SK-N-SH (cell line): ENCODE measurements around the gene KMT2E. TPM values are rescaled to one million over a fixed set of nuclear protein-coding genes. Genes with fewer than 3 reads are reported as not detected.

ENCODE experiments used
- CTCF ChIA-PET: fragments of 300-600, 350-600 bp; formaldehyde crosslinking; extraction: SDS; loops from one replicate; lab custom pipeline; 2021; lab: Yijun Ruan, JAX
- POLR2A ChIA-PET: fragments of 350-600 bp; sonication (Branson Sonifier 250); formaldehyde crosslinking; extraction: SDS; loops from one replicate; lab custom pipeline; 2020; ENCODE audit warnings: antibody characterized with exemption, inconsistent platforms; lab: Yijun Ruan, JAX
- DNase-seq: peaks from one replicate; pipeline ENCODE4 v3.0.0; 2012
- H2AFZ ChIP-seq: fragments of 200-600 bp; sonication (generic); 2 replicates; pipeline ENCODE4 v1.8.1; 2016; ENCODE audit warnings: antibody characterized with exemption, mild to moderate bottlenecking, low read depth
- H3F3A ChIP-seq: fragments of 200-600 bp; sonication (generic); replicated peaks from 2 replicates; pipeline ENCODE3; 2016; ENCODE audit warnings: antibody characterized with exemption, mild to moderate bottlenecking; ENCODE audit not compliant: insufficient read depth
- H3K27ac ChIP-seq, 2 experiments: fragments of 200-500 bp in 1 of 2; fragments of 200-600 bp in 1 of 2; sonication (Bioruptor generic) in 1 of 2; sonication (generic), shearing (Covaris generic) in 1 of 2; 2 replicates each; pipeline versions ENCODE4 v1.5.1 to v1.6.1; 2014 to 2016; ENCODE audit warnings: low read depth in 2 of 2, inconsistent platforms in 1 of 2, low read length in 1 of 2, mild to moderate bottlenecking in 1 of 2, mixed read lengths in 1 of 2
- H3K27me3 ChIP-seq: fragments of 200-600 bp; sonication (generic), shearing (Covaris generic); 2 replicates; pipeline ENCODE4 v1.6.1; 2016; ENCODE audit warnings: mixed run types; ENCODE audit not compliant: insufficient read depth
- H3K36me3 ChIP-seq, 2 experiments: fragments of 200-500 bp in 1 of 2; fragments of 200-600 bp in 1 of 2; sonication (Bioruptor generic) in 1 of 2; sonication (generic) in 1 of 2; replicated peaks in 1 of 2; 2 replicates each; pipeline versions ENCODE3 to v1.5.1; 2014 to 2016; ENCODE audit warnings: low read length in 1 of 2, mild to moderate bottlenecking in 1 of 2; ENCODE audit not compliant: insufficient read depth in 2 of 2, control insufficient read depth in 1 of 2
- H3K4me1 ChIP-seq, 2 experiments: fragments of 200-500 bp in 1 of 2; fragments of 200-600 bp in 1 of 2; sonication (Bioruptor generic) in 1 of 2; sonication (generic), shearing (Covaris generic) in 1 of 2; 2 replicates each; pipeline versions ENCODE4 v1.5.1 to v1.6.1; 2014 to 2016; ENCODE audit warnings: low read depth in 1 of 2, low read length in 1 of 2, mixed run types in 1 of 2; ENCODE audit not compliant: insufficient read depth in 2 of 2, control insufficient read depth in 1 of 2
- H3K4me2 ChIP-seq: fragments of 200-600 bp; sonication (generic), shearing (Covaris generic); 2 replicates; pipeline ENCODE4 v1.6.1; 2017; ENCODE audit warnings: mixed run types
- H3K4me3 ChIP-seq, 2 experiments: fragments of 200-500 bp in 1 of 2; fragments of 200-600 bp in 1 of 2; sonication (Bioruptor generic) in 1 of 2; sonication (generic), shearing (Covaris generic) in 1 of 2; 2 replicates each; pipeline versions ENCODE4 v1.5.1 to v1.8.1; 2014 to 2016; ENCODE audit warnings: low read depth in 2 of 2, inconsistent platforms in 1 of 2, low read length in 1 of 2, mild to moderate bottlenecking in 1 of 2, mixed read lengths in 1 of 2, moderate library complexity in 1 of 2
- H3K79me2 ChIP-seq: fragments of 200-600 bp; sonication (generic); 2 replicates; pipeline ENCODE4 v1.8.1; 2017; ENCODE audit warnings: mild to moderate bottlenecking; ENCODE audit not compliant: insufficient read depth
- H3K9ac ChIP-seq: fragments of 200-600 bp; sonication (generic); 2 replicates; pipeline ENCODE4 v1.6.1; 2017; ENCODE audit warnings: mixed run types
- H3K9me2 ChIP-seq: fragments of 200-600 bp; sonication (generic); 2 replicates; pipeline ENCODE4 v1.6.1; 2017; ENCODE audit warnings: mixed run types
- H3K9me3 ChIP-seq: fragments of 200-600 bp; sonication (generic); 2 replicates; pipeline ENCODE4 v1.6.1; 2017; ENCODE audit warnings: mixed run types, mild to moderate bottlenecking, moderate library complexity
- H4K20me1 ChIP-seq: fragments of 200-600 bp; sonication (generic); 2 replicates; pipeline ENCODE4 v1.6.1; 2017; ENCODE audit warnings: mild to moderate bottlenecking, mixed run types; ENCODE audit not compliant: insufficient read depth
- CHD2 ChIP-seq: fragments of 150-350 bp; IDR thresholded peaks from 2 replicates; pipeline ENCODE4 v1.6.1; 2018; ENCODE audit warnings: low read length; ENCODE audit not compliant: partially characterized antibody
- CTCF ChIP-seq: fragments of 200-600 bp; sonication (generic); IDR thresholded peaks from 2 replicates; pipeline ENCODE4 v1.6.1; 2017; ENCODE audit warnings: antibody characterized with exemption, mild to moderate bottlenecking, moderate library complexity
- ELF1 ChIP-seq: IDR thresholded peaks from 2 replicates; pipeline ENCODE4 v1.4.0; 2012
- EZH2phosphoT487 ChIP-seq: fragments of 200-600 bp; sonication (generic); IDR thresholded peaks from 2 replicates; pipeline ENCODE4 v1.6.1; 2017; ENCODE audit warnings: low read depth, mixed run types, mild to moderate bottlenecking, antibody characterized with exemption, moderate library complexity, borderline replicate concordance
- FOSL2 ChIP-seq: IDR thresholded peaks from 2 replicates; pipeline ENCODE4 v1.4.0; 2012; ENCODE audit warnings: low read depth, mild to moderate bottlenecking, moderate library complexity, borderline replicate concordance
- FOXJ3 ChIP-seq: sonication (generic); formaldehyde crosslinking; IDR thresholded peaks from 2 replicates; pipeline ENCODE4 v1.5.1; 2020; ENCODE audit warnings: mild to moderate bottlenecking, missing genetic modification reagents
- FOXM1 ChIP-seq: IDR thresholded peaks from 2 replicates; pipeline ENCODE4 v1.4.0; 2012; ENCODE audit warnings: low read depth, mild to moderate bottlenecking
- GATA2 ChIP-seq: sonication (generic); formaldehyde crosslinking; IDR thresholded peaks from 2 replicates; pipeline ENCODE4 v1.5.0; 2020; ENCODE audit warnings: mild to moderate bottlenecking, missing genetic modification reagents
- JUND ChIP-seq: IDR thresholded peaks from 2 replicates; pipeline ENCODE4 v1.4.0; 2012
- MXI1 ChIP-seq: IDR thresholded peaks from 2 replicates; pipeline ENCODE4 v1.6.1; 2012; ENCODE audit warnings: mild to moderate bottlenecking, low read depth, low read length, improper control_type of control experiment
- NRF1 ChIP-seq: IDR thresholded peaks from 2 replicates; pipeline ENCODE4 v1.6.1; 2012; ENCODE audit warnings: low read depth, mild to moderate bottlenecking, low read length
- PBX3 ChIP-seq: IDR thresholded peaks from 2 replicates; pipeline ENCODE4; 2012
- POLR2AphosphoS5 ChIP-seq: IDR thresholded peaks from 2 replicates; pipeline ENCODE4 v1.6.1; 2012; ENCODE audit warnings: low read depth, low read length
- RAD21 ChIP-seq: IDR thresholded peaks from 2 replicates; pipeline ENCODE4 v1.6.1; 2012; ENCODE audit warnings: mild to moderate bottlenecking, low read length
- SMC3 ChIP-seq: IDR thresholded peaks from 2 replicates; pipeline ENCODE4 v1.6.1; 2012; ENCODE audit warnings: low read depth, low read length, improper control_type of control experiment
- TAF1 ChIP-seq: IDR thresholded peaks from 2 replicates; pipeline ENCODE4 v1.6.1; 2012; ENCODE audit warnings: low read depth, mild to moderate bottlenecking, low read length, moderate library complexity, borderline replicate concordance
- TCF12 ChIP-seq: IDR thresholded peaks from 2 replicates; pipeline ENCODE4 v1.4.0; 2012
- USF1 ChIP-seq: IDR thresholded peaks from 2 replicates; pipeline ENCODE4 v1.4.0; 2012; ENCODE audit warnings: low read depth, borderline replicate concordance
- ZBTB33 ChIP-seq: IDR thresholded peaks from 2 replicates; pipeline ENCODE4 v1.4.0; 2012; ENCODE audit warnings: low read depth, borderline replicate concordance
- WGBS: methylation state at CpG from one replicate; pipeline ENCODE4 v1.1.6; 2017; ENCODE audit warnings: low lambda C conversion rate; 5-methylcytosine and 5-hydroxymethylcytosine counted together
- polyA plus RNA-seq, 3 experiments: library from polyadenylated mRNA; depleted of rRNA; stranded (reverse); fragments of >200 nt; gene quantifications; 2 replicates each; pipeline ENCODE4 v1.2.3, GENCODE V29; 2012

KMT2E gene
- polyA plus RNA-seq, 1 of the 3 experiments (the other 2 are of a cell fraction) = 6.4 TPM

- peaks cover 25 to 31% of the 10 kb centered on the region in 2 experiments for H3K4me1 ChIP-seq
- H3K9me2 ChIP-seq = no peaks in the 10 kb centered on the region
- H3K9ac ChIP-seq = no peak overlapping the region
- H4K20me1 ChIP-seq = no peaks in the 10 kb centered on the region; the same call in 1 of the 2 replicates
- H3K9me3 ChIP-seq = no peaks in the 10 kb centered on the region
- peaks cover 43% of the 10 kb centered on the region for H3F3A ChIP-seq
- no peak overlapping the region for H3K27ac ChIP-seq
- H3K4me3 ChIP-seq = no peak overlapping the region
- ChIA-PET CTCF (interaction anchor here (0.5 to 1.8 kb wide), 10 partner anchors 8 to 345 kb away, joined by 3 to 5 read pairs (median 3); no protein-coding TSS in a partner anchor), POLR2A (interaction anchor here (1.0 to 1.2 kb wide), 2 partner anchors 11 to 18 kb away, joined by 4 to 15 read pairs; partner anchors contain the start of gene KMT2E)
- WGBS = 96% methylated on average over 5 of the region's 5 CpGs
- 0 out of 2 replicates have a peak overlapping the region, but pooled peaks have one; percentile 68 for H3K4me2 ChIP-seq
- DNase-seq = no peak
- TF ChIP-seq TCF12 (no peak), CHD2 (no peak), SMC3 (no peak), GATA2 (CRISPR knock-in tag) (no peak), USF1 (no peak), FOSL2 (no peak), FOXM1 (no peak), MXI1 (no peak), ELF1 (no peak), ZBTB33 (no peak), POLR2AphosphoS5 (no peak), FOXJ3 (CRISPR knock-in tag) (no peak)
- TF ChIP-seq, all 33 proteins: peak for 0
- peaks cover 22 to 50% of the 10 kb centered on the region in 2 experiments for H3K36me3 ChIP-seq
- H3K79me2 ChIP-seq = no peaks in the 10 kb centered on the region; the same call in 1 of the 2 replicates
- H2AFZ ChIP-seq = no peak overlapping the region
- no peaks in the 10 kb centered on the region for H3K27me3 ChIP-seq
These were observed 12.3 kb upstream of the KMT2E start for GRCh38 chr7:105001652-105002184.

GRCh38 chr7:105003275-105003674 lies 10.7 kb upstream of the KMT2E start:
- H3K79me2 ChIP-seq = no peaks in the 10 kb centered on the region; the same call in 1 of the 2 replicates
- H3K4me3 ChIP-seq = peak overlapping the region in 1 of 2 experiments; percentile 24; a peak in 2 of 4 replicates
- H3K27ac ChIP-seq = peak overlapping the region; percentile 34 to 76
- H2AFZ ChIP-seq = no peak overlapping the region
- no peaks in the 10 kb centered on the region for H3K27me3 ChIP-seq
- POLR2A ChIA-PET = interaction anchor here (0.8 to 1.4 kb wide), 2 partner anchors 9 to 10 kb away, joined by 3 to 4 read pairs; no protein-coding TSS in a partner anchor
- H4K20me1 ChIP-seq = no peaks in the 10 kb centered on the region; the same call in 1 of the 2 replicates
- WGBS = 26% methylated on average over 5 of the region's 5 CpGs
- DNase-seq = no peak
- CTCF ChIA-PET = interaction anchor here (1.8 kb wide), 1 partner anchor 22 kb away, joined by 5 read pairs; no protein-coding TSS in a partner anchor
- H3F3A ChIP-seq = peaks cover 43% of the 10 kb centered on the region
- H3K4me1 ChIP-seq = peaks cover 25 to 31% of the 10 kb centered on the region in 2 experiments
- H3K4me2 ChIP-seq = peak overlapping the region; percentile 68
- no peaks in the 10 kb centered on the region for H3K9me3 ChIP-seq
- no peaks in the 10 kb centered on the region for H3K9me2 ChIP-seq
- peak overlapping the region; percentile 27; the same call in 1 of the 2 replicates for H3K9ac ChIP-seq
- peaks cover 26 to 54% of the 10 kb centered on the region in 2 experiments for H3K36me3 ChIP-seq
- TF ChIP-seq TAF1 (no peak), FOSL2 (0 out of 2 replicates have a peak, but pooled peaks have one; percentile 31), NRF1 (no peak), GATA2 (CRISPR knock-in tag) (no peak), JUND (peak; percentile 20; the same call in 1 of the 2 replicates), SMC3 (no peak), RAD21 (no peak), CTCF (no peak), POLR2AphosphoS5 (no peak), FOXJ3 (CRISPR knock-in tag) (no peak), EZH2phosphoT487 (no peak), PBX3 (no peak), TCF12 (peak; percentile 7; the same call in 1 of the 2 replicates), FOXM1 (no peak), USF1 (no peak)
